GM21619 (cell line): ENCODE results near the gene CD44.
A peak's percentile ranks its signal among the peaks of the same experiment; 100 is the strongest.

Source experiments
- ATAC-seq: cut with Tn5 transposase; IDR thresholded peaks from one replicate; pipeline ENCODE4 v1.9.1; 2021; ENCODE audit not compliant: unreplicated experiment

CD44 gene

GRCh38 chr11:35111161-35112055 lies 27.6 kb upstream of the CD44 start:
- ATAC-seq = no peak

GRCh38 chr11:35112056-35112845 lies 26.7 kb upstream of the CD44 start:
- no peak for ATAC-seq

GRCh38 chr11:35112846-35113105 lies 26.2 kb upstream of the CD44 start:
- no peak for ATAC-seq

- peak; percentile 48 for ATAC-seq
Observed at GRCh38 chr11:35114906-35115687, 23.9 kb upstream of the CD44 start.

GRCh38 chr11:35115688-35116030 lies 23.3 kb upstream of the CD44 start:
- ATAC-seq = no peak

- no peak for ATAC-seq
Observed at GRCh38 chr11:35116245-35116644, 22.7 kb upstream of the CD44 start.

GRCh38 chr11:35116762-35117640 lies 22.0 kb upstream of the CD44 start:
- ATAC-seq = no peak

GRCh38 chr11:35118906-35119305 lies 20.1 kb upstream of the CD44 start:
- peak; percentile 84 for ATAC-seq

GRCh38 chr11:35121326-35121865 lies 17.6 kb upstream of the CD44 start:
- no peak for ATAC-seq

- ATAC-seq = no peak
Observed at GRCh38 chr11:35122308-35122707, 16.7 kb upstream of the CD44 start.

- ATAC-seq = peak; percentile 60
Observed at GRCh38 chr11:35126000-35126878, 12.7 kb upstream of the CD44 start.

GRCh38 chr11:35126879-35127581 lies 11.9 kb upstream of the CD44 start:
- peak; percentile 24 for ATAC-seq

- peak; percentile 29 for ATAC-seq
Observed at GRCh38 chr11:35127619-35128018, 11.4 kb upstream of the CD44 start.

- ATAC-seq = no peak
Observed at GRCh38 chr11:35131094-35131493, 7.9 kb upstream of the CD44 start.

- ATAC-seq = no peak
Observed at GRCh38 chr11:35131886-35132285, 7.1 kb upstream of the CD44 start.

GRCh38 chr11:35133656-35134055 lies 5.3 kb upstream of the CD44 start:
- no peak for ATAC-seq

GRCh38 chr11:35134403-35135148 lies 4.4 kb upstream of the CD44 start:
- ATAC-seq = no peak

- no peak for ATAC-seq
Observed at GRCh38 chr11:35135222-35135621, 3.7 kb upstream of the CD44 start.
